Mammary epithelial cell (primary cell): ENCODE measurements around the gene PAX5.

Experiments used
- CTCF ChIP-seq, 2 donors: IDR thresholded peaks in 1 of 2; conservative IDR thresholded peaks in 1 of 2; 2 replicates each; pipeline ENCODE4 v1.5.1; 2011 to 2012; ENCODE audit warnings: inconsistent platforms in 2 of 2, low read length in 2 of 2, mild to moderate bottlenecking in 2 of 2, control low read depth in 1 of 2, low read depth in 1 of 2; ENCODE audit not compliant: insufficient read depth in 1 of 2; ENCODE audit errors: extremely low read depth in 1 of 2
- EZH2 ChIP-seq: IDR thresholded peaks from 2 replicates; pipeline ENCODE4 v1.6.1; 2012; ENCODE audit warnings: low read length, inconsistent platforms, borderline replicate concordance

GRCh38 chr9:36870960-36871359 is 163.1 kb downstream of the PAX5 start:
- TF ChIP-seq CTCF (conservative IDR thresholded peaks at IDR 0.05 in 1 of 2, IDR thresholded peaks at IDR 0.05 in 1 of 2; ENCODE audit: extremely low read depth in 1 of 2, insufficient read depth in 1 of 2, low read depth in 1 of 2, low read length in 2 of 2) (no peak), EZH2 (no peak)
